K562 (cell line): ENCODE data around the gene GPR15LG. TPM values are rescaled to one million over a fixed set of nuclear protein-coding genes. Genes with fewer than 3 reads are reported as not detected.
A peak's percentile ranks its signal among the peaks of the same experiment; 100 is the strongest.

Experiments
- CBX8 ChIP-seq: fragments of 200-600 bp; sonication (generic); IDR thresholded peaks from 2 replicates; pipeline ENCODE4 v1.6.1; 2012; ENCODE audit warnings: borderline replicate concordance, mixed run types, low read depth, mild to moderate bottlenecking, moderate library complexity, mixed read lengths, low read length, control low read depth, inconsistent platforms; ENCODE audit not compliant: poor library complexity, severe bottlenecking; ENCODE audit errors: extremely low read depth
- ELF4 ChIP-seq: fragments of 450-650 bp; formaldehyde crosslinking; IDR thresholded peaks from 2 replicates; pipeline ENCODE4 v1.4.0; 2022; ENCODE audit warnings: missing genetic modification characterization
- ESRRB ChIP-seq: fragments of 250-450 bp; sonication (Bioruptor Pico); IDR thresholded peaks from 2 replicates; pipeline ENCODE4 v1.5.0; 2020; ENCODE audit warnings: mild to moderate bottlenecking, moderate library complexity, borderline replicate concordance
- ILK ChIP-seq: fragments of 450-650 bp; IDR thresholded peaks from 2 replicates; pipeline ENCODE4 v1.6.1; 2016; ENCODE audit warnings: missing genetic modification characterization, low read depth, mild to moderate bottlenecking, missing compliant biosample characterization, moderate library complexity, borderline replicate concordance
- MEIS2 ChIP-seq: fragments of 450-650 bp; IDR thresholded peaks from 2 replicates; pipeline ENCODE4 v1.6.1; 2014; ENCODE audit warnings: mild to moderate bottlenecking; ENCODE audit not compliant: partially characterized antibody
- MTA3 ChIP-seq: fragments of 450-650 bp; formaldehyde crosslinking; IDR thresholded peaks from 2 replicates; pipeline ENCODE4 v1.6.1; 2017; ENCODE audit warnings: mild to moderate bottlenecking, borderline replicate concordance
- NELFE ChIP-seq: IDR thresholded peaks from 2 replicates; pipeline ENCODE4 v1.6.1; 2011; ENCODE audit warnings: mild to moderate bottlenecking; ENCODE audit not compliant: insufficient read depth, insufficient read length
- NFIX ChIP-seq: fragments of 250-450 bp; sonication (Bioruptor Pico); IDR thresholded peaks from 2 replicates; pipeline ENCODE4 v1.4.0; 2020; ENCODE audit warnings: low read depth, mild to moderate bottlenecking, moderate library complexity
- NONO ChIP-seq, 2 experiments: fragments of 200-400 bp in 1 of 2; fragments of 450-650 bp in 1 of 2; formaldehyde crosslinking in 1 of 2; IDR thresholded peaks; 2 replicates each; pipeline ENCODE4 v1.6.1; 2017; ENCODE audit warnings: low read depth in 2 of 2, mild to moderate bottlenecking in 2 of 2, moderate library complexity in 2 of 2, low read length in 1 of 2
- PHF20 ChIP-seq: fragments of 450-650 bp; IDR thresholded peaks from 2 replicates; pipeline ENCODE4 v1.6.1; 2018; ENCODE audit not compliant: partially characterized antibody
- SAFB2 ChIP-seq: fragments of 200-400 bp; formaldehyde crosslinking; IDR thresholded peaks from 2 replicates; pipeline ENCODE4 v1.6.1; 2018; ENCODE audit warnings: borderline replicate concordance, low read length, low read depth, moderate library complexity; ENCODE audit not compliant: severe bottlenecking
- SMAD1 ChIP-seq: fragments of 150-350 bp; IDR thresholded peaks from 2 replicates; pipeline ENCODE4 v1.6.1; 2014; ENCODE audit warnings: low read length, low read depth; ENCODE audit not compliant: partially characterized antibody
- STAT5A ChIP-seq: IDR thresholded peaks from 2 replicates; pipeline ENCODE4 v1.6.1; 2012; ENCODE audit warnings: low read length, inconsistent platforms, borderline replicate concordance
- STAT5B ChIP-seq: fragments of 250-450 bp; sonication (Bioruptor Pico); IDR thresholded peaks from 2 replicates; pipeline ENCODE4 v1.8.0; 2021; ENCODE audit warnings: mild to moderate bottlenecking, inconsistent platforms
- ZNF3 ChIP-seq: fragments of 250-450 bp; sonication (Bioruptor Pico); IDR thresholded peaks from 2 replicates; pipeline ENCODE4 v1.5.0; 2021; ENCODE audit warnings: mild to moderate bottlenecking, moderate library complexity
- ZNF408 ChIP-seq: fragments of 250-450 bp; sonication (Bioruptor Pico); IDR thresholded peaks from 2 replicates; pipeline ENCODE4 v1.4.0; 2020; ENCODE audit warnings: low read depth, mild to moderate bottlenecking, moderate library complexity
- ZNF589 ChIP-seq: fragments of 200-800 bp; sonication (Bioruptor generic); IDR thresholded peaks from 2 replicates; pipeline ENCODE4 v1.6.1; 2016; ENCODE audit warnings: low read depth, missing genetic modification characterization, missing compliant biosample characterization
- ZNF655 ChIP-seq: fragments of 250-450 bp; sonication (Bioruptor Pico); IDR thresholded peaks from 2 replicates; pipeline ENCODE4 v1.5.0; 2021
- polyA plus RNA-seq, 8 experiments: library from polyadenylated mRNA; depleted of rRNA in 4 of 8; stranded (reverse) in 5 of 8; unstranded in 3 of 8; fragments of >200 nt; fragmentation: Nextera tagmentation in 2 of 8; fragmentation: Illumina TruSeq in 1 of 8; extraction: Ambion mirVana in 2 of 8; extraction: Trizol in 1 of 8; gene quantifications; 2 replicates each; pipeline versions ENCODE4 v1.2.1 to v1.2.3, GENCODE V29; 2011 to 2014; ENCODE audit warnings: inconsistent platforms in 1 of 8, missing spikeins in 1 of 8
- total RNA-seq, 7 experiments: library from RNA; depleted of rRNA in 6 of 7; stranded (reverse); fragments of >200 nt in 6 of 7; fragmentation: Illumina TruSeq in 2 of 7; extraction: Trizol in 2 of 7; gene quantifications; 2 replicates each; pipeline versions ENCODE4 v1.2.1 to v1.2.3, GENCODE V29; 2011 to 2021; ENCODE audit warnings: low replicate concordance in 1 of 7
- TF ChIP-seq, protein P1 (sequence below): fragments of 250-450 bp; sonication (Bioruptor Pico); IDR thresholded peaks from 2 replicates; pipeline ENCODE4 v1.4.0; 2020; ENCODE audit warnings: mild to moderate bottlenecking
- TF ChIP-seq, protein P2 (sequence below): fragments of 450-650 bp; conservative IDR thresholded peaks from 2 replicates; pipeline ENCODE4 v1.6.1; 2016; ENCODE audit warnings: missing genetic modification characterization, low read depth, mild to moderate bottlenecking, missing compliant biosample characterization, moderate library complexity
- TF ChIP-seq, protein P3 (sequence below): fragments of 450-650 bp; IDR thresholded peaks from 2 replicates; pipeline ENCODE4 v1.6.1; 2016; ENCODE audit warnings: antibody characterized with exemption

GPR15LG gene
- total and polyA plus RNA-seq, 9 of the 15 experiments (the other 6 are each of a cell fraction or from before 2014, with no cell fraction given) = 0.51 TPM; not detected in 8

- TF ChIP-seq, protein P1, sequence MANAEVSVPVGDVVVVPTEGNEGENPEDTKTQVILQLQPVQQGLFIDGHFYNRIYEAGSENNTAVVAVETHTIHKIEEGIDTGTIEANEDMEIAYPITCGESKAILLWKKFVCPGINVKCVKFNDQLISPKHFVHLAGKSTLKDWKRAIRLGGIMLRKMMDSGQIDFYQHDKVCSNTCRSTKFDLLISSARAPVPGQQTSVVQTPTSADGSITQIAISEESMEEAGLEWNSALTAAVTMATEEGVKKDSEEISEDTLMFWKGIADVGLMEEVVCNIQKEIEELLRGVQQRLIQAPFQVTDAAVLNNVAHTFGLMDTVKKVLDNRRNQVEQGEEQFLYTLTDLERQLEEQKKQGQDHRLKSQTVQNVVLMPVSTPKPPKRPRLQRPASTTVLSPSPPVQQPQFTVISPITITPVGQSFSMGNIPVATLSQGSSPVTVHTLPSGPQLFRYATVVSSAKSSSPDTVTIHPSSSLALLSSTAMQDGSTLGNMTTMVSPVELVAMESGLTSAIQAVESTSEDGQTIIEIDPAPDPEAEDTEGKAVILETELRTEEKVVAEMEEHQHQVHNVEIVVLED (CRISPR knock-in tag) = no peak; the same call in 1 of the 2 replicates
- peak; percentile 40 for TF ChIP-seq SMAD1
- peak; percentile 50; the same call in 1 of the 2 replicates for TF ChIP-seq ZNF589 (CRISPR knock-in tag)
- TF ChIP-seq STAT5A = no peak
- TF ChIP-seq NELFE = no peak
- TF ChIP-seq, protein P2, sequence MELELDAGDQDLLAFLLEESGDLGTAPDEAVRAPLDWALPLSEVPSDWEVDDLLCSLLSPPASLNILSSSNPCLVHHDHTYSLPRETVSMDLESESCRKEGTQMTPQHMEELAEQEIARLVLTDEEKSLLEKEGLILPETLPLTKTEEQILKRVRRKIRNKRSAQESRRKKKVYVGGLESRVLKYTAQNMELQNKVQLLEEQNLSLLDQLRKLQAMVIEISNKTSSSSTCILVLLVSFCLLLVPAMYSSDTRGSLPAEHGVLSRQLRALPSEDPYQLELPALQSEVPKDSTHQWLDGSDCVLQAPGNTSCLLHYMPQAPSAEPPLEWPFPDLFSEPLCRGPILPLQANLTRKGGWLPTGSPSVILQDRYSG (tag) = no peak
- peak; percentile 98 for TF ChIP-seq PHF20
- TF ChIP-seq MEIS2 = no peak
- TF ChIP-seq NFIX (CRISPR knock-in tag) = no peak
- TF ChIP-seq ILK (tag) = no peak
- TF ChIP-seq, protein P3, sequence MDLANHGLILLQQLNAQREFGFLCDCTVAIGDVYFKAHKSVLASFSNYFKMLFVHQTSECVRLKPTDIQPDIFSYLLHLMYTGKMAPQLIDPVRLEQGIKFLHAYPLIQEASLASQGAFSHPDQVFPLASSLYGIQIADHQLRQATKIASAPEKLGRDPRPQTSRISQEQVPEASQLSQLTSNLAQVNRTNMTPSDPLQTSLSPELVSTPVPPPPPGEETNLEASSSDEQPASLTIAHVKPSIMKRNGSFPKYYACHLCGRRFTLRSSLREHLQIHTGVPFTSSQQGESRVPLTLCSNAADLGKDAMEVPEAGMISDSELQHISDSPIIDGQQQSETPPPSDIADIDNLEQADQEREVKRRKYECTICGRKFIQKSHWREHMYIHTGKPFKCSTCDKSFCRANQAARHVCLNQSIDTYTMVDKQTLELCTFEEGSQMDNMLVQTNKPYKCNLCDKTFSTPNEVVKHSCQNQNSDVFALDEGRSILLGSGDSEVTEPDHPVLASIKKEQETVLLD = no peak
- no peak; the same call in 1 of the 2 replicates for TF ChIP-seq ELF4 (CRISPR knock-in tag)
- no peak for TF ChIP-seq ZNF408 (CRISPR knock-in tag)
- TF ChIP-seq NONO (IDR thresholded peaks at IDR 0.05; ENCODE audit: low read depth in 2 of 2, low read length in 1 of 2) = peak; percentile 67 to 83; a peak in 3 of 4 replicates
- TF ChIP-seq ZNF655 (CRISPR knock-in tag) = no peak
- peak; percentile 90 for TF ChIP-seq MTA3
- TF ChIP-seq STAT5B (CRISPR knock-in tag) = no peak
- no peak for TF ChIP-seq SAFB2
- no peak for TF ChIP-seq ESRRB (CRISPR knock-in tag)
- no peak for TF ChIP-seq ZNF3 (CRISPR knock-in tag)
- no peak for TF ChIP-seq CBX8
These were observed 34.2 kb upstream of the GPR15LG start, which contains the start of gene GHITM (continued) for GRCh38 chr10:84139126-84140035.
